PC-9 (cell line): Measurements from ENCODE around the gene NXN.
"Not testable (repeated sequence)": the region's sequence is repeated elsewhere in the genome, so short reads cannot be mapped to it uniquely, and the experiment has no call there.

Experiments used
- EZH2 ChIP-seq: fragments of 200-600 bp; sonication (generic); IDR thresholded peaks from 2 replicates; pipeline ENCODE4 v1.8.0; 2017; ENCODE audit warnings: antibody characterized with exemption, low read depth
- TF ChIP-seq, protein P1 (sequence below): fragments of 200-600 bp; sonication (generic); conservative IDR thresholded peaks from 2 replicates; pipeline ENCODE4 v1.6.1; 2017; ENCODE audit warnings: mixed run types, antibody characterized with exemption, mild to moderate bottlenecking, moderate library complexity

DNA sequence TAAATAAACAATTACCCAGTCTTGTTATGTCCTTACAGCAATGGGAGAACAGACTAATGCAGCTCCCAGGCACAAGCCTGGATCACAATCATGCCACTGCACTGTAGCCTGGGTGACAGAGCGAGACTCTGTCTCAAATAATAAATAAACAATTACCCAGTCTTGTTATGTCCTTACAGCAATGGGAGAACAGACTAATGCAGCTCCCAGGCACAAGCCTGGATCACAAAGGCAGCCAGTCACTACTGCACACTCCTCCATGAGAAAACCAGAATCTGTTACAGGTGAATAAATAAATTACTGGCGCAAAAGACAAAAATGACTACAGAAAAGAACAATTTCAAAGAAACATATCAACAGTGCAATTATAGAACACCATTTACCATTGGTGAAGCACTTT, 105.0 kb downstream of the NXN start:
- TF ChIP-seq, protein P1, sequence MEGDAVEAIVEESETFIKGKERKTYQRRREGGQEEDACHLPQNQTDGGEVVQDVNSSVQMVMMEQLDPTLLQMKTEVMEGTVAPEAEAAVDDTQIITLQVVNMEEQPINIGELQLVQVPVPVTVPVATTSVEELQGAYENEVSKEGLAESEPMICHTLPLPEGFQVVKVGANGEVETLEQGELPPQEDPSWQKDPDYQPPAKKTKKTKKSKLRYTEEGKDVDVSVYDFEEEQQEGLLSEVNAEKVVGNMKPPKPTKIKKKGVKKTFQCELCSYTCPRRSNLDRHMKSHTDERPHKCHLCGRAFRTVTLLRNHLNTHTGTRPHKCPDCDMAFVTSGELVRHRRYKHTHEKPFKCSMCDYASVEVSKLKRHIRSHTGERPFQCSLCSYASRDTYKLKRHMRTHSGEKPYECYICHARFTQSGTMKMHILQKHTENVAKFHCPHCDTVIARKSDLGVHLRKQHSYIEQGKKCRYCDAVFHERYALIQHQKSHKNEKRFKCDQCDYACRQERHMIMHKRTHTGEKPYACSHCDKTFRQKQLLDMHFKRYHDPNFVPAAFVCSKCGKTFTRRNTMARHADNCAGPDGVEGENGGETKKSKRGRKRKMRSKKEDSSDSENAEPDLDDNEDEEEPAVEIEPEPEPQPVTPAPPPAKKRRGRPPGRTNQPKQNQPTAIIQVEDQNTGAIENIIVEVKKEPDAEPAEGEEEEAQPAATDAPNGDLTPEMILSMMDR = not testable (repeated sequence)
- TF ChIP-seq EZH2 = not testable (repeated sequence)
